Fibroblast of lung (primary cell): ENCODE results near the gene C20orf141. TPM values are rescaled to one million over a fixed set of nuclear protein-coding genes. Genes with fewer than 3 reads are reported as not detected.

Experiments used
- DNase-seq, 2 donors: peaks; one replicate each; pipeline versions ENCODE4 v3.0.0 to v3.0.0-alpha.2; 2010; ENCODE audit warnings: low read depth in 2 of 2
- H2AFZ ChIP-seq: 2 replicates; pipeline ENCODE4 v1.5.1; 2012; ENCODE audit warnings: low read length, control low read depth, inconsistent platforms
- H3K27ac ChIP-seq: 2 replicates; pipeline ENCODE4 v1.5.1; 2011; ENCODE audit warnings: low read length, control low read depth; ENCODE audit not compliant: insufficient read depth
- H3K27me3 ChIP-seq: 2 replicates; pipeline ENCODE4 v1.5.1; 2011; ENCODE audit warnings: mild to moderate bottlenecking, low read length; ENCODE audit not compliant: control insufficient read depth, insufficient read depth
- H3K36me3 ChIP-seq: 2 replicates; pipeline ENCODE4 v1.5.1; 2011; ENCODE audit warnings: low read length; ENCODE audit not compliant: control insufficient read depth, insufficient read depth
- H3K4me1 ChIP-seq: 2 replicates; pipeline ENCODE4 v1.5.1; 2011; ENCODE audit warnings: low read length; ENCODE audit not compliant: control insufficient read depth, insufficient read depth; ENCODE audit errors: extremely low read depth
- H3K4me2 ChIP-seq: 2 replicates; pipeline ENCODE4 v1.5.1; 2011; ENCODE audit warnings: low read length, control low read depth; ENCODE audit not compliant: insufficient read depth; ENCODE audit errors: extremely low read depth
- H3K4me3 ChIP-seq, 4 experiments: fragments of 200-600 bp in 1 of 4; sonication (generic) in 1 of 4; replicated peaks in 1 of 4; 2 replicates each; pipeline ENCODE4 v1.5.1; 2011 to 2016; ENCODE audit warnings: low read length in 4 of 4, low read depth in 3 of 4, mild to moderate bottlenecking in 3 of 4, control low read depth in 2 of 4, inconsistent platforms in 1 of 4, mixed read lengths in 1 of 4; ENCODE audit not compliant: insufficient read depth in 1 of 4; ENCODE audit errors: control extremely low read depth in 1 of 4
- H3K79me2 ChIP-seq: 2 replicates; pipeline ENCODE4 v1.5.1; 2012; ENCODE audit warnings: mild to moderate bottlenecking, low read length, inconsistent platforms; ENCODE audit not compliant: control insufficient read depth, insufficient read depth
- H3K9ac ChIP-seq: 2 replicates; pipeline ENCODE4 v1.5.1; 2011; ENCODE audit warnings: mild to moderate bottlenecking, low read length, control low read depth; ENCODE audit not compliant: insufficient read depth
- H3K9me3 ChIP-seq: 2 replicates; pipeline ENCODE4 v1.5.1; 2012; ENCODE audit warnings: low read depth, low read length; ENCODE audit not compliant: control insufficient read depth, insufficient read depth
- H4K20me1 ChIP-seq: 2 replicates; pipeline ENCODE4 v1.5.1; 2011; ENCODE audit warnings: low read length; ENCODE audit not compliant: control insufficient read depth, insufficient read depth; ENCODE audit errors: extremely low read depth
- CTCF ChIP-seq, 2 donors: IDR thresholded peaks in 1 of 2; conservative IDR thresholded peaks in 1 of 2; 1 replicate in 1 of 2; 2 replicates in 1 of 2; pipeline ENCODE4 v1.5.1; 2011 to 2012; ENCODE audit warnings: low read length in 2 of 2, control low read depth in 1 of 2, inconsistent platforms in 1 of 2, low read depth in 1 of 2, mild to moderate bottlenecking in 1 of 2
- EZH2 ChIP-seq: IDR thresholded peaks from 2 replicates; pipeline ENCODE4 v1.5.1; 2012; ENCODE audit warnings: low read length, control low read depth, mild to moderate bottlenecking; ENCODE audit errors: missing control alignments
- polyA plus RNA-seq, 2 donors: library from polyadenylated mRNA; depleted of rRNA in 1 of 2; stranded (reverse) in 1 of 2; unstranded in 1 of 2; fragments of >200 nt; gene quantifications; 2 replicates each; pipeline ENCODE4 v1.2.1, GENCODE V29; 2011 to 2012; ENCODE audit warnings: missing spikeins in 1 of 2
- total RNA-seq: library from RNA; depleted of rRNA; stranded (reverse); fragments of >200 nt; gene quantifications from 2 replicates; pipeline ENCODE4 v1.2.1, GENCODE V29; 2014

Gene C20orf141
- total and polyA plus RNA-seq, 2 donors (not counting 1 experiment from before 2014, with no cell fraction given): 0.57 TPM; not detected in 1

DNA sequence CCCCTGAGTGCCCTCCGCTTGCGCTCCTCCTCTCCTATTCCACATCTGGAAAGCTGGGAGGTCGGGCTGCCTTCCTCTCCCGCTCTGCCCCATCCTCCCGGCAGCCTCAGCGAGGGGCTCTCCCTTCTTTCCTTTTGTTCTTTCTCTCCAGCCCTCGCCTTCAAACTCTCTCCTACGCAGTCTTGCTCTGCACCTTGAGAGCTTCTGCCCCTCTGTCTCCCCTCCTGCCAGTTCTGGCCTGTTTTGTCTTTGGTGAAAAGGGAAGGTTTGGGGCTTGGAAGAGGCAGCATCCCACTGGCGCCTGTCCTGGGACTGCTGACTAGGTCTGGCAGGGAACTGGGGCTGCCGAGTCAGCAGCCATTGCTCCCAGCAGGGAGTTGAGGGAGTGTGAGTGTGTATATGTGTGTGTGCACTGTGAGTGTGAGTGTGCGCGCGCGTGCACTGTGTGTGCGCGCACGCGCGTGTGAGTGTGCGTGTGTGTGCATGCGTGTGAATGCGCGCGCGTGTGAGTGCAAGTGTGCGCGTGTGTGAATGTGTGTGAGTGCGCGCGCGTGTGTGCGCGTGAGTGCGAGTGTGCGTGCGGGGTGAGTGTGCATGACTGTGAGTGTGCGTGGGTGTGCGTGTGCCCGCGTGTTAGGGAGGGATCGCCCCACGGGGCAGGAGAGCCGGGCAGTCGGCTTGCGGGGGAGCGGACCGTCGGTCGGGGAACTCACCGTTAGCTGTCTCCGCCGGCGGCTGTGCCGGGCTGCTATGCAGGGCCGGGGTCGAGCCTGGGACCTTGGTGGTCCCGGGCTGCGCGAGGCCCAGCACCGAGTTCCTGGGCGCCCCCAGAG is 14.9 kb upstream of the C20orf141 start:
- Histone ChIP-seq H3K27me3 (peaks cover 46% of the 10 kb centered on the region), H3K4me2 (peak overlapping the region; percentile 48), H3K27ac (no peak overlapping the region), H2AFZ (peak overlapping the region; percentile 43), H3K4me3 (peak overlapping the region in 3 of 4 experiments; percentile 36 to 49 (median 49)), H3K9ac (no peak overlapping the region), H3K79me2 (no peaks in the 10 kb centered on the region), H3K36me3 (no peaks in the 10 kb centered on the region), H3K9me3 (no peaks in the 10 kb centered on the region), H3K4me1 (peaks cover 2% of the 10 kb centered on the region), H4K20me1 (no peaks in the 10 kb centered on the region)
- TF ChIP-seq CTCF (conservative IDR thresholded peaks at IDR 0.05 in 1 of 2, IDR thresholded peaks at IDR 0.05 in 1 of 2; ENCODE audit: low read depth in 1 of 2, low read length in 2 of 2) (no peak), EZH2 (peak; percentile 99)
- peak; percentile 12 to 16 for DNase-seq

DNA sequence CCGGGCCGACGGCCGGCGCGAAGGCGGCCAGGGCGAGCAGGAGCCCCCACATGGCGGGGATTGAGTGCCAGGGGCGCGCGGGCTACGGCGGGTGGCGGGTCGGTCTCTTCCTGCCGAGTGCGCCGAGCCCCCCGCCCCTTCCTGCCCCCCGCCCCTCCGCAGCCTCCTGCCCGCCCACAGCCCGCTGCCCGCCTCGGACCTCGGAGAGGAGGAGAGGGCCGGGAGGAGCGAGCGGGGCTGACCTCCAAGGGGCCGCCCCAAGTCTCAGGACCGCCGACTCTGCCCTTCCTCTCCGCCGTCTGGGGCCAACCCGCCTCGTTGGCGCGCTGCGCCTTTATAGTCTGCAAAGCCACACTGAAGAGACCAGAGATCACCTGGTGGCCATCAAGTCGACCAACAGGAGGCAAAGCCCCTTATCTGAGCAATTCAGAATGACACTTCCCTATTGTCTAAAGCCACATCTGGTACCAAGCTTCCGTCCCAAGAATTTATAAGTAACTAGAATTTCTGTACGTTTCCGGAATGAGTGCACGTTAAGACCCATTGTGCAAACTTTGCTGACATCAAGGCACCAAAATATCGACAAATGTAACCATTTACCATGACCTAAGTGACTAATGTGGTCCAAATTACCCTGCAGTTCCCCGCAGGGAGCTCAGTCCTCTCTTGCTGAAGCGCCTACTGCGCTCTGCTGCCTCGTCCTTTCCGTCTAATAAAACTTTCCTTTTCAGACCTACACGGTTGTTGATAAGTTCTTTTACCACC is 14.1 kb upstream of the C20orf141 start, which contains the start of gene CPXM1:
CPXM1 (minus strand) TSS at position 107 of the 765 bp plus-strand sequence; CDS start at position 52, 55 bp downstream.
- H3K36me3 ChIP-seq: no peaks in the 10 kb centered on the region
- H2AFZ ChIP-seq: peak within 1 kb of the TSS; percentile 43
- no peak within 1 kb of the TSS for H3K27ac ChIP-seq
- no peak for TF ChIP-seq CTCF (conservative IDR thresholded peaks at IDR 0.05 in 1 of 2, IDR thresholded peaks at IDR 0.05 in 1 of 2; ENCODE audit: low read depth in 1 of 2, low read length in 2 of 2)
- TF ChIP-seq EZH2: peak; percentile 71
- peaks cover 2% of the 10 kb centered on the region for H3K4me1 ChIP-seq
- H3K9ac ChIP-seq: no peak within 1 kb of the TSS
- H3K4me2 ChIP-seq: peak within 1 kb of the TSS; percentile 48
- no peak for DNase-seq
- no peaks in the 10 kb centered on the region for H4K20me1 ChIP-seq
- H3K9me3 ChIP-seq: no peaks in the 10 kb centered on the region
- H3K27me3 ChIP-seq: peaks cover 54% of the 10 kb centered on the region
- peak within 1 kb of the TSS in 3 of 4 experiments; percentile 36 to 49 (median 49) for H3K4me3 ChIP-seq
- no peaks in the 10 kb centered on the region for H3K79me2 ChIP-seq

DNA sequence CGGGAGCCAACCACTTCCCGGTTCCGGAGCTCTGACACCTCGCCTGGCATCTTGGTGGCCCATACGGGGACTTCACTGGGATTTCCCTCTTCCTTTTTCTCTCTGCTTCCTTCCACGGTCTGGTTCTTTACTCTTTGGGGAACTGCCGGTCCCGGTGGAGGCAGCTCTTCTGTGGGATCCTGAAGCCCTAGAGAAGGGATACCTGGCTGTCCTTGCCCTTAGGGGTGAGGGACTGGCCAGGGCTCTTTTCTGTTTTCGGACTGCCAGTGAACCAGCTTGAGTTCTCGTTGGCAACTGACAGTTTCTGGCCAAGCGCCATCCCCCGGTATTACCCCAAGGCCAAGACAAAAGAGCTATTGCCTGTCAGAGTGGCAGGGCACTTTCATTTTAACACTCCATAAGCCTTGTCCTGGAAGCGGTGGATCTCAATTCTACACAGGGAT is 13.5 kb upstream of the C20orf141 start:
- Histone ChIP-seq H3K4me3 (no peak overlapping the region), H3K27ac (no peak overlapping the region), H3K79me2 (no peaks in the 10 kb centered on the region), H4K20me1 (no peaks in the 10 kb centered on the region), H3K4me1 (peaks cover 5% of the 10 kb centered on the region), H3K36me3 (no peaks in the 10 kb centered on the region), H3K9ac (no peak overlapping the region), H3K27me3 (peaks cover 60% of the 10 kb centered on the region), H3K4me2 (no peak overlapping the region), H3K9me3 (no peaks in the 10 kb centered on the region), H2AFZ (no peak overlapping the region)
- no peak for DNase-seq
- no peak for TF ChIP-seq CTCF (conservative IDR thresholded peaks at IDR 0.05 in 1 of 2, IDR thresholded peaks at IDR 0.05 in 1 of 2; ENCODE audit: low read depth in 1 of 2, low read length in 2 of 2)
- no peak for TF ChIP-seq EZH2
